HepG2 (cell line): Measurements from ENCODE around the gene DNAJB2. TPM values are rescaled to one million over a fixed set of nuclear protein-coding genes. Genes with fewer than 3 reads are reported as not detected.

Source experiments
- BHLHE40 ChIP-seq: IDR thresholded peaks from 2 replicates; pipeline ENCODE4 v1.6.1; 2011; ENCODE audit warnings: low read length, improper control_type of control experiment
- BRCA1 ChIP-seq: sonication (generic); formaldehyde crosslinking; IDR thresholded peaks from 2 replicates; pipeline ENCODE4 v1.4.0; 2020; ENCODE audit warnings: missing genetic modification reagents
- CBX5 ChIP-seq: sonication (generic); formaldehyde crosslinking; IDR thresholded peaks from 2 replicates; pipeline ENCODE4 v1.4.0; 2020; ENCODE audit warnings: missing genetic modification reagents, borderline replicate concordance
- HCFC1 ChIP-seq: fragments of 150-350 bp; IDR thresholded peaks from 2 replicates; pipeline ENCODE4 v1.6.1; 2014; ENCODE audit warnings: low read depth, low read length
- KAT2B ChIP-seq: fragments of 150-350 bp; IDR thresholded peaks from 2 replicates; pipeline ENCODE4 v1.6.1; 2014; ENCODE audit warnings: low read depth, low read length, borderline replicate concordance
- KLF15 ChIP-seq: sonication (generic); formaldehyde crosslinking; IDR thresholded peaks from 2 replicates; pipeline ENCODE4 v1.8.1; 2023; ENCODE audit warnings: borderline replicate concordance, mild to moderate bottlenecking, inconsistent platforms, missing genetic modification reagents, mixed read lengths
- MTERF4 ChIP-seq: sonication (generic); formaldehyde crosslinking; IDR thresholded peaks from 2 replicates; pipeline ENCODE4 v1.8.0; 2023; ENCODE audit warnings: mild to moderate bottlenecking, missing genetic modification reagents
- PITX1 ChIP-seq: sonication (generic); formaldehyde crosslinking; IDR thresholded peaks from 2 replicates; pipeline ENCODE4 v1.5.1; 2020; ENCODE audit warnings: mild to moderate bottlenecking, missing genetic modification reagents
- SNRNP70 ChIP-seq: fragments of 200-400 bp; formaldehyde crosslinking; IDR thresholded peaks from 2 replicates; pipeline ENCODE4 v1.6.1; 2017; ENCODE audit warnings: mild to moderate bottlenecking, low read depth, low read length, moderate library complexity
- ZNF24 ChIP-seq: fragments of 450-650 bp; IDR thresholded peaks from 2 replicates; pipeline ENCODE4 v1.6.1; 2017; ENCODE audit warnings: antibody characterized with exemption, mild to moderate bottlenecking
- ZNF274 ChIP-seq: sonication (generic); formaldehyde crosslinking; IDR thresholded peaks from 2 replicates; pipeline ENCODE4 v1.5.1; 2020; ENCODE audit warnings: mild to moderate bottlenecking, missing genetic modification reagents
- ZNF407 ChIP-seq: sonication (generic); formaldehyde crosslinking; IDR thresholded peaks from one replicate; pipeline ENCODE4 v1.5.1; 2020; ENCODE audit warnings: mild to moderate bottlenecking, missing genetic modification reagents; ENCODE audit errors: not compliant biosample characterization
- polyA plus RNA-seq, 8 experiments: library from polyadenylated mRNA; depleted of rRNA in 3 of 8; stranded (reverse) in 7 of 8; unstranded in 1 of 8; fragments of >200 nt; fragmentation: Illumina TruSeq in 4 of 8; extraction: Trizol in 4 of 8; gene quantifications; 2 replicates each; pipeline versions ENCODE4 v1.2.1 to v1.2.3, GENCODE V29; 2011 to 2016; ENCODE audit warnings: low read depth in 4 of 8, missing spikeins in 1 of 8, mixed read lengths in 1 of 8; ENCODE audit not compliant: insufficient read depth in 1 of 8
- total RNA-seq, 5 experiments: library from RNA; depleted of rRNA; stranded (reverse); fragments of >200 nt; fragmentation: Illumina TruSeq; extraction: Trizol; gene quantifications; 2 replicates each; pipeline ENCODE4 v1.2.3, GENCODE V29; 2016; ENCODE audit warnings: low read depth in 1 of 5
- TF ChIP-seq, protein P1 (sequence below): sonication (generic); formaldehyde crosslinking; IDR thresholded peaks from 2 replicates; pipeline ENCODE4 v1.4.0; 2020; ENCODE audit warnings: missing genetic modification reagents
- TF ChIP-seq, protein P2 (sequence below): sonication (generic); formaldehyde crosslinking; IDR thresholded peaks from 2 replicates; pipeline ENCODE4 v1.5.0; 2020; ENCODE audit warnings: mild to moderate bottlenecking, missing genetic modification reagents

DNAJB2 gene
- total and polyA plus RNA-seq, 2 of the 13 experiments (the other 11 are each of a cell fraction or from before 2014, with no cell fraction given) = 21.3 to 31.1 TPM

- TF ChIP-seq ZNF274 (CRISPR knock-in tag) (peak; percentile 82), MTERF4 (CRISPR knock-in tag) (peak; percentile 84), ZNF24 (no peak), HCFC1 (peak; percentile 82), CBX5 (CRISPR knock-in tag) (peak; percentile 79; the same call in 1 of the 2 replicates), ZNF407 (CRISPR knock-in tag) (peak; percentile 92), BRCA1 (CRISPR knock-in tag) (peak; percentile 60; the same call in 1 of the 2 replicates), PITX1 (CRISPR knock-in tag) (peak; percentile 55; the same call in 1 of the 2 replicates), BHLHE40 (peak; percentile 51; the same call in 1 of the 2 replicates), KLF15 (CRISPR knock-in tag) (no peak), KAT2B (no peak), SNRNP70 (no peak)
- TF ChIP-seq, protein P1, sequence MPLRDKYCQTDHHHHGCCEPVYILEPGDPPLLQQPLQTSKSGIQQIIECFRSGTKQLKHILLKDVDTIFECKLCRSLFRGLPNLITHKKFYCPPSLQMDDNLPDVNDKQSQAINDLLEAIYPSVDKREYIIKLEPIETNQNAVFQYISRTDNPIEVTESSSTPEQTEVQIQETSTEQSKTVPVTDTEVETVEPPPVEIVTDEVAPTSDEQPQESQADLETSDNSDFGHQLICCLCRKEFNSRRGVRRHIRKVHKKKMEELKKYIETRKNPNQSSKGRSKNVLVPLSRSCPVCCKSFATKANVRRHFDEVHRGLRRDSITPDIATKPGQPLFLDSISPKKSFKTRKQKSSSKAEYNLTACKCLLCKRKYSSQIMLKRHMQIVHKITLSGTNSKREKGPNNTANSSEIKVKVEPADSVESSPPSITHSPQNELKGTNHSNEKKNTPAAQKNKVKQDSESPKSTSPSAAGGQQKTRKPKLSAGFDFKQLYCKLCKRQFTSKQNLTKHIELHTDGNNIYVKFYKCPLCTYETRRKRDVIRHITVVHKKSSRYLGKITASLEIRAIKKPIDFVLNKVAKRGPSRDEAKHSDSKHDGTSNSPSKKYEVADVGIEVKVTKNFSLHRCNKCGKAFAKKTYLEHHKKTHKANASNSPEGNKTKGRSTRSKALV = peak; percentile 64; the same call in 1 of the 2 replicates
- TF ChIP-seq, protein P2, sequence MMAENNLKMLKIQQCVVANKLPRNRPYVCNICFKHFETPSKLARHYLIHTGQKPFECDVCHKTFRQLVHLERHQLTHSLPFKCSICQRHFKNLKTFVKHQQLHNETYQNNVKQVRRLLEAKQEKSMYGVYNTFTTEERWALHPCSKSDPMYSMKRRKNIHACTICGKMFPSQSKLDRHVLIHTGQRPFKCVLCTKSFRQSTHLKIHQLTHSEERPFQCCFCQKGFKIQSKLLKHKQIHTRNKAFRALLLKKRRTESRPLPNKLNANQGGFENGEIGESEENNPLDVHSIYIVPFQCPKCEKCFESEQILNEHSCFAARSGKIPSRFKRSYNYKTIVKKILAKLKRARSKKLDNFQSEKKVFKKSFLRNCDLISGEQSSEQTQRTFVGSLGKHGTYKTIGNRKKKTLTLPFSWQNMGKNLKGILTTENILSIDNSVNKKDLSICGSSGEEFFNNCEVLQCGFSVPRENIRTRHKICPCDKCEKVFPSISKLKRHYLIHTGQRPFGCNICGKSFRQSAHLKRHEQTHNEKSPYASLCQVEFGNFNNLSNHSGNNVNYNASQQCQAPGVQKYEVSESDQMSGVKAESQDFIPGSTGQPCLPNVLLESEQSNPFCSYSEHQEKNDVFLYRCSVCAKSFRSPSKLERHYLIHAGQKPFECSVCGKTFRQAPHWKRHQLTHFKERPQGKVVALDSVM (CRISPR knock-in tag) = peak; percentile 51
These were observed 33.8 kb upstream of the DNAJB2 start, which contains the start of the genes GLB1L and STK16 (continued) for GRCh38 chr2:219245148-219245898.
